ENCODE data around the gene FARS2.

GRCh38 chr6:5537132-5537531, 275.8 kb downstream of the FARS2 start:
- TF ChIP-seq CTCF (IDR thresholded peaks at IDR 0.05; ENCODE audit: low read depth, low read length) (no peak), EZH2phosphoT487 (IDR thresholded peaks at IDR 0.05; ENCODE audit: low read depth) (no peak)

Measured in OCI-LY3 (cell line).